Mesenchymal stem cell (in vitro differentiated cells and primary cell): ENCODE data around the gene KANK2.

ENCODE experiments used
- DNase-seq: peaks from one replicate; pipeline ENCODE4 v3.0.0-alpha.2; 2013
- H2AFZ ChIP-seq: one replicate; pipeline ENCODE4 v1.6.1; 2013; ENCODE audit warnings: low read depth, mild to moderate bottlenecking, control low read depth, inconsistent platforms, low read length, moderate library complexity
- H2AK5ac ChIP-seq: 2 replicates; pipeline ENCODE4 v1.6.1; 2013; ENCODE audit warnings: low read length, moderate library complexity, mild to moderate bottlenecking, inconsistent platforms; ENCODE audit not compliant: severe bottlenecking
- H2BK120ac ChIP-seq: one replicate; pipeline ENCODE4 v1.6.1; 2013; ENCODE audit warnings: low read depth, mild to moderate bottlenecking, inconsistent platforms, low read length, moderate library complexity
- H2BK12ac ChIP-seq, 2 experiments: one replicate each; pipeline ENCODE4 v1.6.1; 2013; ENCODE audit warnings: inconsistent platforms in 2 of 2, low read length in 2 of 2, mild to moderate bottlenecking in 2 of 2, moderate library complexity in 2 of 2, control low read depth in 1 of 2
- H2BK15ac ChIP-seq: one replicate; pipeline ENCODE4 v1.6.1; 2013; ENCODE audit warnings: mild to moderate bottlenecking, low read depth, inconsistent platforms; ENCODE audit not compliant: poor library complexity, severe bottlenecking
- H2BK5ac ChIP-seq: 2 replicates; pipeline ENCODE4 v1.6.1; 2013; ENCODE audit warnings: low read depth, mild to moderate bottlenecking, low read length, control low read depth, inconsistent platforms; ENCODE audit not compliant: poor library complexity, severe bottlenecking
- H3K14ac ChIP-seq, 2 experiments: one replicate each; pipeline ENCODE4 v1.6.1; 2013; ENCODE audit warnings: inconsistent platforms in 2 of 2, low read length in 2 of 2, control low read depth in 1 of 2, mild to moderate bottlenecking in 1 of 2, moderate library complexity in 1 of 2
- H3K18ac ChIP-seq, 2 experiments: one replicate each; pipeline ENCODE4 v1.6.1; 2013; ENCODE audit warnings: inconsistent platforms in 2 of 2, low read length in 2 of 2, control low read depth in 1 of 2, low read depth in 1 of 2, mild to moderate bottlenecking in 1 of 2
- H3K23ac ChIP-seq, 2 experiments: one replicate each; pipeline ENCODE4 v1.6.1; 2013; ENCODE audit warnings: inconsistent platforms in 2 of 2, low read length in 2 of 2, mild to moderate bottlenecking in 2 of 2, moderate library complexity in 2 of 2, control low read depth in 1 of 2
- H3K27ac ChIP-seq: 2 replicates; pipeline ENCODE4 v1.5.1; 2013; ENCODE audit warnings: mild to moderate bottlenecking, moderate library complexity, low read length, control low read depth, inconsistent platforms; ENCODE audit not compliant: poor library complexity, severe bottlenecking
- H3K27me3 ChIP-seq, 2 experiments: 2 replicates each; pipeline versions ENCODE4 v1.6.1 to v1.7.0; 2013; ENCODE audit warnings: low read length in 2 of 2, mild to moderate bottlenecking in 2 of 2, moderate library complexity in 2 of 2, control low read depth in 1 of 2, inconsistent platforms in 1 of 2; ENCODE audit not compliant: control insufficient read depth in 1 of 2, insufficient read depth in 1 of 2
- H3K36me3 ChIP-seq, 2 experiments: 2 replicates each; pipeline versions ENCODE4 v1.6.1 to v1.7.0; 2013; ENCODE audit warnings: low read length in 2 of 2, control low read depth in 1 of 2, inconsistent platforms in 1 of 2, low read depth in 1 of 2, mild to moderate bottlenecking in 1 of 2; ENCODE audit not compliant: insufficient read depth in 2 of 2, control insufficient read depth in 1 of 2
- H3K4ac ChIP-seq, 2 experiments: one replicate each; pipeline ENCODE4 v1.6.1; 2013; ENCODE audit warnings: inconsistent platforms in 2 of 2, low read length in 2 of 2, mild to moderate bottlenecking in 2 of 2, moderate library complexity in 2 of 2, control low read depth in 1 of 2, low read depth in 1 of 2
- H3K4me1 ChIP-seq: 2 replicates; pipeline ENCODE4 v1.6.1; 2013; ENCODE audit warnings: low read depth, low read length, control low read depth; ENCODE audit not compliant: control insufficient read depth, insufficient read depth
- H3K4me2 ChIP-seq: 2 replicates; pipeline ENCODE4 v1.6.1; 2013; ENCODE audit warnings: low read length, mild to moderate bottlenecking, inconsistent platforms; ENCODE audit not compliant: poor library complexity, severe bottlenecking
- H3K4me3 ChIP-seq, 2 experiments: 2 replicates each; pipeline versions ENCODE4 v1.5.1 to v1.7.0; 2013; ENCODE audit warnings: low read length in 2 of 2, mild to moderate bottlenecking in 2 of 2, control low read depth in 1 of 2, low read depth in 1 of 2; ENCODE audit not compliant: insufficient read depth in 1 of 2
- H3K79me1 ChIP-seq: replicated peaks from 2 replicates; pipeline ENCODE4 v1.6.1; 2013; ENCODE audit warnings: mild to moderate bottlenecking, control low read depth, low read length, inconsistent platforms; ENCODE audit not compliant: poor library complexity, severe bottlenecking
- H3K9ac ChIP-seq: 2 replicates; pipeline ENCODE4 v1.7.0; 2013; ENCODE audit warnings: mild to moderate bottlenecking, low read length, moderate library complexity
- H3K9me3 ChIP-seq: 2 replicates; pipeline ENCODE4 v1.7.0; 2013; ENCODE audit warnings: mild to moderate bottlenecking, low read length; ENCODE audit not compliant: control insufficient read depth
- H4K8ac ChIP-seq: one replicate; pipeline ENCODE4 v1.6.1; 2013; ENCODE audit warnings: inconsistent platforms, mild to moderate bottlenecking, low read length, moderate library complexity
- H4K91ac ChIP-seq: one replicate; pipeline ENCODE4 v1.6.1; 2013; ENCODE audit warnings: mild to moderate bottlenecking, low read length, inconsistent platforms
- WGBS: methylation state at CpG from one replicate; pipeline ENCODE4 v1.1.7; 2013; ENCODE audit warnings: mixed read lengths; 5-methylcytosine and 5-hydroxymethylcytosine counted together

Gene KANK2

DNA sequence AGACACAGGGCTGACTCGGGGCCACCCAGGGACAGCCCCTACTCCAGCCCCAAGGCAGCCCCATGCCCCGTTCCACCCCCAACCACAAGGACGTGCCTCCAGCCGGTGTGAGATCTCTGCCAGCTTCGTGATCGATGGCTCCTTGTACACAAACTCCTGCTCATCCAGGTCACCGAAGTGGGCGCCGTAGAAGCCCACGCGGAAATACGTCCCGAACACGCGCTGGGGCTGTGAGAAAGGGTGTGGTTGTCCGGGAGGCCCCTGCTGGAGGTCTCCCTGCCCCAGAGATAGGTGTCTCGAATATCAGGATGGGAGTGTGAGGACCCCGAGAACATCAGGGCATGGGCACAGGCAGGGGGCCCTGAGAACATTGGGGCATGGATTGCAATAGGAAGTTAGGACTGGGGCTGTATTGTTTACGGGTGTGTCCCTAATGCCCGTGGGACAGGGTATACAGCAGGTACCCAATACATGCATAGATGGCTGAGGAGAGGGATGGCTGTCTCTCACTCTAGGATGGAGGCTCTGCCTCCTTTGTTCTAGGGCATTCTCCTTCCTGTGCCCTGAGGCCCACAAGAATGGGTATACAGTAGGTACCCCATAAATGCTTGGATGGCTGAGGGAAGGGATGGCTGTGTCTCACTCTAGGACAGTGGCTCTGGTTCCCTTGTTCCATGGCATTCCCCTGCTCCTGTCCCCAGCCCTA, 5.3 kb upstream of the KANK2 start:
- Histone ChIP-seq H4K8ac (peak overlapping the region; percentile 91), H3K14ac (peak overlapping the region in 1 of 2 experiments; percentile 63), H3K9me3 (no peaks in the 10 kb centered on the region), H3K23ac (no peak overlapping the region), H3K4me2 (no peak overlapping the region), H2BK120ac (peak overlapping the region; percentile 69), H3K36me3 (peaks cover 10 to 25% of the 10 kb centered on the region in 2 experiments), H2AFZ (no peak overlapping the region), H3K4ac (peak overlapping the region; percentile 52 to 71), H3K27ac (no peak overlapping the region), H4K91ac (peak overlapping the region; percentile 28), H3K18ac (peak overlapping the region; percentile 42 to 89), H2AK5ac (peak overlapping the region; percentile 26), H3K27me3 (no peaks in the 10 kb centered on the region), H3K9ac (peak overlapping the region; percentile 85), H2BK5ac (no peak overlapping the region), H3K79me1 (peaks cover 6% of the 10 kb centered on the region), H2BK12ac (peak overlapping the region; percentile 78 to 88), H3K4me1 (peaks cover 30% of the 10 kb centered on the region), H3K4me3 (no peak overlapping the region), H2BK15ac (peak overlapping the region; percentile 97)
- 98% methylated on average over 20 of the region's 20 CpGs for WGBS
- DNase-seq, result no peak

DNA sequence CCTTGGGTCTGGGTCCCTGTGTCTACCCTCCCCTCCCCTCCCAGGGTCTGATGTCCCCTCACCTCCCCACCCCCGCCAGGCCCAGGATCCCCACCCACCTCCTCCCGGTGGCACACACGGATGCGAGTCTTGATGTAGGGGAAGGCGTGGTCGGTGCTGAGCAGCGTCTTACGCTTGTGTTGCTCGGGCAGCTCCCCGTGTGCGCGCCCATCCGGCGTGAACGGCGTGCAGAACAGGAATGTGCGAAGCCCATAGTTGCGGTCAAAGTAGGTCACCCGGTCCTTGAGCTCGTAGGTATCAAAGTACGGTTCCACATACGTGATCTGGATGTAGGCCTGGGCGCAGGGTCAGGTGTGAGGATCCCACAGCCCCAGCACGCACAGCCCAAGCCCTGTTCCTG, 4.4 kb upstream of the KANK2 start:
- Histone ChIP-seq H3K23ac (peak overlapping the region in 1 of 2 experiments; percentile 5), H3K18ac (no peak overlapping the region), H2AK5ac (peak overlapping the region; percentile 63), H3K4me1 (peaks cover 30% of the 10 kb centered on the region), H2AFZ (no peak overlapping the region), H3K9ac (no peak overlapping the region), H2BK15ac (no peak overlapping the region), H3K14ac (no peak overlapping the region), H3K4ac (no peak overlapping the region), H2BK12ac (peak overlapping the region in 1 of 2 experiments; percentile 94), H3K9me3 (no peaks in the 10 kb centered on the region), H4K8ac (no peak overlapping the region), H3K36me3 (peaks cover 10 to 25% of the 10 kb centered on the region in 2 experiments), H2BK120ac (no peak overlapping the region), H4K91ac (no peak overlapping the region), H3K4me3 (no peak overlapping the region), H2BK5ac (no peak overlapping the region), H3K27me3 (no peaks in the 10 kb centered on the region), H3K27ac (no peak overlapping the region), H3K79me1 (peaks cover 8% of the 10 kb centered on the region), H3K4me2 (no peak overlapping the region)
- DNase-seq, result no peak
- WGBS, result 94% methylated on average over 23 of the region's 24 CpGs

DNA sequence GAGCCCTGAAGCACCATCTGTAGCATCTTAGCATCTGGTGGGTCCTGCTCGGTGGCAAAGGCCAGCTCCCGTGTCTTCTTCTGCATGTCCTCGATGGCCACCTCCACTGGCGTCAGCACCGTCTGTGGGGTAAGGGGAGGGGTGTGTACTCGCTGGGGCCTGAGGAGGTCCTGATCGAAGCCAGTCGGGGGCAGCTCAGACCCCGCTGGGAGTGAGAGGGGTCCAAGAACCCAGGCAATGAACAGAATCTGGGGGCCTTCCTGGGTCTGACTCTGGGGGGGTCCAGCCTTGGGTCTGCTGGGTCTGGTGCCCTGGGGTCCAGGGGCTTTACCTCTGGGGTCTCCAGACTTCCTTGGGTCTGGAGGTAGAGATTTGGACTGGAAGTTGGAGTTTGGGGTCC, 3.6 kb upstream of the KANK2 start:
- no peak overlapping the region for H3K27ac ChIP-seq
- H4K91ac ChIP-seq, result no peak overlapping the region
- DNase-seq, result no peak
- H2AFZ ChIP-seq, result no peak overlapping the region
- H3K4me1 ChIP-seq, result peaks cover 37% of the 10 kb centered on the region
- H3K4ac ChIP-seq, result no peak overlapping the region
- H2BK12ac ChIP-seq, result peak overlapping the region in 1 of 2 experiments; percentile 10
- H2BK5ac ChIP-seq, result no peak overlapping the region
- no peaks in the 10 kb centered on the region for H3K9me3 ChIP-seq
- H3K4me2 ChIP-seq, result no peak overlapping the region
- H2AK5ac ChIP-seq, result peak overlapping the region; percentile 11
- peaks cover 8% of the 10 kb centered on the region for H3K79me1 ChIP-seq
- H3K18ac ChIP-seq, result peak overlapping the region in 1 of 2 experiments; percentile 35
- no peak overlapping the region for H3K14ac ChIP-seq
- H3K4me3 ChIP-seq, result no peak overlapping the region
- no peak overlapping the region for H4K8ac ChIP-seq
- no peak overlapping the region for H3K23ac ChIP-seq
- no peak overlapping the region for H2BK120ac ChIP-seq
- H2BK15ac ChIP-seq, result peak overlapping the region; percentile 26
- H3K36me3 ChIP-seq, result peaks cover 10 to 25% of the 10 kb centered on the region in 2 experiments
- WGBS, result 95% methylated on average over 9 of the region's 9 CpGs
- no peak overlapping the region for H3K9ac ChIP-seq
- no peaks in the 10 kb centered on the region for H3K27me3 ChIP-seq

DNA sequence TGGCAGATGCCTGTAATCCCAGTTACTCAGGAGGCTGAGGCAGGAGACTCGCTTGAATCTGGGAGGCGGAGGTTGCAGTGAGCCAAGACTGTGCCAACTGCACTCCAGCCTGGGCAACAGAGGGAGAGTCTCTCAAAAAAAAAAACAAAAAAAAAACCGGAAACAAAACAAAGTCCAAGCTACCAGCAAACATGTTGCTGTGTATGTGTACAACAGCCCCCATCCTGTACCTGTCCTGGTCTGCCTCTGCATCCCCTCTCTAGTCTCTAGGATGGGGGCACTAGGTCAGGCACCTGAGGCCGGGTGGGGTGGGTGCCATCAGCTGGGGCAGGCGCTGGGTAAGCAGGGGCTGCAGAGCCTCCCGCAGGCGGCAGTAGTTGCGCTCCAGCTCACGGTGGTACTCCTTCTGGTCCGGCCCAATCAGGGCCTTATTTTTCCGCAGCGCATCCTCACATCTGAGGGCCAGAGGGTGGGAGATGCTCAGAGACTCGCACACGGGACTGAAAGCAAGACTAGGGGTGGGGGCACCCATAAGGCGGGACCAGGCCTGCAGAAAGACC, 2.8 kb upstream of the KANK2 start:
- H3K4me3 ChIP-seq, result no peak overlapping the region
- H3K4ac ChIP-seq, result no peak overlapping the region
- H2AK5ac ChIP-seq, result no peak overlapping the region
- H3K36me3 ChIP-seq, result peaks cover 17 to 30% of the 10 kb centered on the region in 2 experiments
- H2AFZ ChIP-seq, result no peak overlapping the region
- 96% methylated on average over 15 of the region's 15 CpGs for WGBS
- H3K27me3 ChIP-seq, result no peaks in the 10 kb centered on the region
- H3K14ac ChIP-seq, result no peak overlapping the region
- H3K23ac ChIP-seq, result no peak overlapping the region
- no peak overlapping the region for H2BK120ac ChIP-seq
- H3K79me1 ChIP-seq, result peaks cover 8% of the 10 kb centered on the region
- H3K4me1 ChIP-seq, result peaks cover 43% of the 10 kb centered on the region
- no peak overlapping the region for H3K4me2 ChIP-seq
- H3K9ac ChIP-seq, result no peak overlapping the region
- no peak overlapping the region for H2BK12ac ChIP-seq
- no peak overlapping the region for H4K8ac ChIP-seq
- H4K91ac ChIP-seq, result no peak overlapping the region
- no peak overlapping the region for H2BK15ac ChIP-seq
- no peaks in the 10 kb centered on the region for H3K9me3 ChIP-seq
- H3K27ac ChIP-seq, result no peak overlapping the region
- DNase-seq, result no peak
- H2BK5ac ChIP-seq, result no peak overlapping the region
- no peak overlapping the region for H3K18ac ChIP-seq
